ENCODE results near the gene ZNF274.

GRCh38 chr19:58209577-58209976 is 26.7 kb downstream of the ZNF274 start:
- TF ChIP-seq CTCF (conservative IDR thresholded peaks at IDR 0.05; ENCODE audit: low read depth, low read length) (no peak), EZH2 (IDR thresholded peaks at IDR 0.05; ENCODE audit: low read length, unreplicated experiment) (no peak), EZH2phosphoT487 (IDR thresholded peaks at IDR 0.05; ENCODE audit: borderline replicate concordance, low read length) (no peak)

Measured in PC-3 (cell line).